Thoracic aorta (tissue), 2 donors: ENCODE data around the gene LIFR. TPM values are rescaled to one million over a fixed set of nuclear protein-coding genes. Genes with fewer than 3 reads are reported as not detected.

Experiments
- ATAC-seq: fragments of 150-250 bp; one replicate; pipeline ENCODE4 v1.8.0; 2017; ENCODE audit warnings: low read depth; ENCODE audit not compliant: insufficient number of reproducible peaks, low FRiP score
- DNase-seq: peaks from one replicate; pipeline ENCODE4 v3.0.0-alpha.2; 2020; ENCODE audit warnings: low spot score
- H3K27ac ChIP-seq, 2 donors: fragments of 200-600 bp; sonication (generic); 1 replicate in 1 of 2; 2 replicates in 1 of 2; pipeline ENCODE4 v1.5.1; 2016; ENCODE audit warnings: mild to moderate bottlenecking in 2 of 2, moderate library complexity in 2 of 2
- H3K27me3 ChIP-seq: fragments of 200-600 bp; sonication (generic); replicated peaks from 2 replicates; pipeline ENCODE4 v1.6.0; 2016; ENCODE audit warnings: mild to moderate bottlenecking; ENCODE audit not compliant: insufficient read depth
- H3K36me3 ChIP-seq: fragments of 200-600 bp; sonication (generic); one replicate; pipeline ENCODE4 v1.5.1; 2016
- H3K4me1 ChIP-seq, 2 donors: fragments of 200-600 bp; sonication (generic); 1 replicate in 1 of 2; 2 replicates in 1 of 2; pipeline versions ENCODE4 v1.5.1 to v1.6.0; 2016; ENCODE audit warnings: low read depth in 2 of 2, mild to moderate bottlenecking in 1 of 2; ENCODE audit not compliant: control insufficient read depth in 1 of 2
- H3K4me3 ChIP-seq: fragments of 200-600 bp; sonication (generic); 2 replicates; pipeline ENCODE4 v1.5.1; 2016; ENCODE audit warnings: mild to moderate bottlenecking
- H3K9me3 ChIP-seq: fragments of 200-600 bp; sonication (generic); 2 replicates; pipeline ENCODE4 v1.5.1; 2016
- CTCF ChIP-seq: fragments of 200-600 bp; sonication (generic); IDR thresholded peaks from one replicate; pipeline ENCODE4 v1.5.1; 2019; ENCODE audit warnings: antibody characterized with exemption
- total RNA-seq, 2 donors: library from RNA; depleted of rRNA; stranded (reverse); fragments of >200 nt; gene quantifications; one replicate each; pipeline versions ENCODE4 v1.1.0 to v1.2.3, GENCODE V29; 2016

LIFR gene
- total RNA-seq, 2 donors from 2014 or later, result 61.1 to 110 TPM

GRCh38 chr5:38562444-38563210 is 6.2 kb upstream of the LIFR start:
- TF ChIP-seq CTCF, result no peak
- DNase-seq (no peak), ATAC-seq (no peak)

DNA sequence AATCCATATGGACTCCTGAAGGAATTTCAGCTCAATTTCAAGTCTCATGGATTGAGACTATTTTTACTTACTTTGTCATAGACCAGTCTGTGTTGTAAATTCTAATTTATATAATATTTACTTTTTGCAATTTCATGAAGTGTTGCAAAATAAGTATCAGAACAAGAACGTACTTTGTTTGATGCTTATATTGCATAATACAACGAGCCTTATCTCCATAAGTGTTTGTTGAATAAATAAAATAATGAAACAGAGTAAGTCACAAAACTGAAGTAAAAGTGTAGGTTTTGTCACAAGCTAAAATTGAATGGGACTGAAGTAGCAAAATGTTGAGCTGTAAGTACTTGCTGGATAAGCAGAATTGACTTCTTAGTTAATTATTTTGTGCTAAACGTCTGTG is 3.0 kb upstream of the LIFR start:
- Histone ChIP-seq H3K27me3 (no peaks in the 10 kb centered on the region), H3K4me1 (peaks cover under 1 to 6% of the 10 kb centered on the region in 2 donors), H3K9me3 (no peaks in the 10 kb centered on the region), H3K27ac (no peak overlapping the region), H3K36me3 (no peaks in the 10 kb centered on the region), H3K4me3 (no peak overlapping the region)
- no peak for DNase-seq
- ATAC-seq, result no peak
- TF ChIP-seq CTCF, result no peak

More at GRCh38 chr5:38562444-38563210, 6.2 kb upstream of the LIFR start:
- H3K27me3 ChIP-seq, result no peaks in the 10 kb centered on the region
- H3K27ac ChIP-seq, result no peak overlapping the region
- no peak overlapping the region for H3K4me3 ChIP-seq
- no peaks in the 10 kb centered on the region for H3K4me1 ChIP-seq
- H3K9me3 ChIP-seq, result no peaks in the 10 kb centered on the region
- no peaks in the 10 kb centered on the region for H3K36me3 ChIP-seq

DNA sequence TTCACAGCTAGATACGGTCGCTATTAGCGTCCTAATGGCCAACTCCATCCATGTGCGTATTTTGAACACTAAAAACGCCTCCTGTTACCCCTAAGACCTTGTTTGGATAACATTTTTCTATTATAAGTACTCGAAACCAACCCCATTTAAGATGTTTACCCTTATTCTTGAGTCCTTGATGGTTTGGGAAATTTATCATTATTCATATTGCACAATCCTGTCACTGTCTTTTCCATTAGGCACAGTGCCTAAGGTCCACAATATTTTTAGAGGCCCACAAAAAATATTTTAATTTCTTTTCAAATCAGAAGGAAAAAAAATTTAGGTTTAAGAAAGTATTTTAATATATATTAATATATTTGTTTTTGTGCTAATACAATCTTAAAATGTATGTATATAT is 1.3 kb upstream of the LIFR start:
- no peak for ATAC-seq
- DNase-seq, result no peak
- H3K4me1 ChIP-seq, result peaks cover 5 to 12% of the 10 kb centered on the region in 2 donors
- no peak overlapping the region for H3K27ac ChIP-seq
- H3K9me3 ChIP-seq, result no peaks in the 10 kb centered on the region
- no peaks in the 10 kb centered on the region for H3K27me3 ChIP-seq
- no peak for TF ChIP-seq CTCF
- H3K36me3 ChIP-seq, result no peaks in the 10 kb centered on the region
- H3K4me3 ChIP-seq, result peak overlapping the region; percentile 95

DNA sequence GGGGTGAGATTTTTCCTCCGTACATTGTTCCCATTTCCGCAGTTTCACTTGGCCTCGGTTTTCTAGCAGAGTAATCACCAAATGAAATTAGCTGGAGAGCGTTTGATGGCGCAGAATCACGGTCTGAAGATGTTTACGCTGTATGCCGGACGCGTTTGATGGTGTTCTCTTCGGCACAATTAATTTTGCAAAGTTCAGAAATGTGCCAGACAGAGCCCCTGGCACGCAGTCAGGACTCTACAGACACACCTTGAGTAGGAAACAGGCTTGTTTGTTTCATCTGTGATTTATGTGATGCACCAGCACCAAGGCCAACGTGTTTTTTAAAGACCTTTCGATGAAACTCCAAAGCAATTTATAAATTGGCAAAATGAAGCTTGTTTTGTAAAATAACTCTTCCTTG is 863 bp upstream of the LIFR start:
- ATAC-seq (no peak), DNase-seq (no peak)
- H3K36me3 ChIP-seq, result no peaks in the 10 kb centered on the region
- H3K27me3 ChIP-seq, result no peaks in the 10 kb centered on the region
- no peaks in the 10 kb centered on the region for H3K9me3 ChIP-seq
- peaks cover 5 to 12% of the 10 kb centered on the region in 2 donors for H3K4me1 ChIP-seq
- peak overlapping the region; percentile 97 to 98 for H3K27ac ChIP-seq
- no peak for TF ChIP-seq CTCF
- H3K4me3 ChIP-seq, result peak overlapping the region; percentile 95

DNA sequence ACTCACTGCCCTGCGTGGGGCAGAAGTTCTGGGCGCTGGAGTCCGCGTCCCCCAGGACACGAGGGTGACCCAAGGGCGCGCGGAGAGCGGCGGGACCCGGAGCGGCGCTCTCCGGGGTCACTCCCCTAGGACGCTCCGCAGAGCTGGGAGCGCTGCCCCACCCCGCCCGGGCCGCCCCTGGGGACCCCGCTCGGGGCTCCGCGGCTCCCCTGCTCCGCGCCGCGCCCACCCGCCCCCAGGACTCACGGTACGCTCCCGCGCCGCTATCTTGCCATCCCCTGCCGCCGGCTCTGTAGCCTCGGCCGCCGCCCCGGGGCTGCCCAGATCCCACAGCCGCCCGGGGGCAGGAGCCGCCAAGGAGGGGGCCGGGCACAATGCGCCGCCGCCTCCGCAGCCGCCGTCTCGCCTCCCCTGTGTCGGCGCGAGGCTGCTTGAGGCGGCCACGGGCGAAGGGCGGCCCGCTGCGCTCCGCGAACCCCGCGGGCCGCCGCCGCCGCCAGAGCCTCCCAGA is 303 bp downstream of the LIFR start:
- Histone ChIP-seq H3K27ac (peak overlapping the region; percentile 87 to 88), H3K4me3 (peak overlapping the region; percentile 95), H3K27me3 (no peaks in the 10 kb centered on the region), H3K4me1 (peaks cover 5 to 12% of the 10 kb centered on the region in 2 donors), H3K36me3 (no peaks in the 10 kb centered on the region), H3K9me3 (no peaks in the 10 kb centered on the region)
- DNase-seq, result no peak
- ATAC-seq, result peak; percentile 14
- no peak for TF ChIP-seq CTCF
